Subcutaneous adipose tissue (tissue), 4 donors: ENCODE measurements around the gene ADAT3. TPM values are rescaled to one million over a fixed set of nuclear protein-coding genes. Genes with fewer than 3 reads are reported as not detected.

Experiments
- total RNA-seq, 4 donors: library from RNA; depleted of rRNA; stranded (reverse); fragments of >200 nt; gene quantifications; one replicate each; pipeline ENCODE4 v1.1.0, GENCODE V29; 2016
- TF ChIP-seq, protein P1 (sequence below): fragments of 450-650 bp; IDR thresholded peaks from one replicate; pipeline ENCODE4 v1.5.1; 2016; ENCODE audit warnings: low read depth, mild to moderate bottlenecking, control low read depth, antibody characterized with exemption, moderate library complexity

Gene ADAT3
- total RNA-seq, 4 donors from 2014 or later, result 0.68 to 1.1 (median 0.93) TPM

GRCh38 chr19:1950640-1951039, 45.4 kb downstream of the ADAT3 start:
- TF ChIP-seq, protein P1, sequence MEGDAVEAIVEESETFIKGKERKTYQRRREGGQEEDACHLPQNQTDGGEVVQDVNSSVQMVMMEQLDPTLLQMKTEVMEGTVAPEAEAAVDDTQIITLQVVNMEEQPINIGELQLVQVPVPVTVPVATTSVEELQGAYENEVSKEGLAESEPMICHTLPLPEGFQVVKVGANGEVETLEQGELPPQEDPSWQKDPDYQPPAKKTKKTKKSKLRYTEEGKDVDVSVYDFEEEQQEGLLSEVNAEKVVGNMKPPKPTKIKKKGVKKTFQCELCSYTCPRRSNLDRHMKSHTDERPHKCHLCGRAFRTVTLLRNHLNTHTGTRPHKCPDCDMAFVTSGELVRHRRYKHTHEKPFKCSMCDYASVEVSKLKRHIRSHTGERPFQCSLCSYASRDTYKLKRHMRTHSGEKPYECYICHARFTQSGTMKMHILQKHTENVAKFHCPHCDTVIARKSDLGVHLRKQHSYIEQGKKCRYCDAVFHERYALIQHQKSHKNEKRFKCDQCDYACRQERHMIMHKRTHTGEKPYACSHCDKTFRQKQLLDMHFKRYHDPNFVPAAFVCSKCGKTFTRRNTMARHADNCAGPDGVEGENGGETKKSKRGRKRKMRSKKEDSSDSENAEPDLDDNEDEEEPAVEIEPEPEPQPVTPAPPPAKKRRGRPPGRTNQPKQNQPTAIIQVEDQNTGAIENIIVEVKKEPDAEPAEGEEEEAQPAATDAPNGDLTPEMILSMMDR, result no peak

DNA sequence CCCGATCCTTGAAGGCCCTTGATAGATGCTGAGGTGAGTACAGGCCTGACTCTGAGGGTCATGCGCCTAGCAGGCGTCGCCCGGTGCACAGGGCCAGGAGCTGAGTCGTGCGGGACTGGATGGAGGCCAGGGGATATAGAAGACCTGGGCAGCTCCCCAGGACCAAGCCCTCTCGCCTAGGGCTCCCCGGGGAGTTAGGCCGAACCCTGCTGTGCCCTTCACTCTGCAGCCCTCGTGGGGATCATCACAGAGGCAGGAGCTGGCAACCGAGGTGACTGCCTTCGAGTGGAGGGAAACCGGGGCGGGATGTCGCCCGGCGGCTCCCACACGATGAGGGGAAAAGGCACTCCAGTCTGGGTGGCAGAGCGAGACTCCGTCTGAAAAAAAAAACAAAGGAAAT, 47.4 kb downstream of the ADAT3 start:
- TF ChIP-seq, protein P1, result no peak

DNA sequence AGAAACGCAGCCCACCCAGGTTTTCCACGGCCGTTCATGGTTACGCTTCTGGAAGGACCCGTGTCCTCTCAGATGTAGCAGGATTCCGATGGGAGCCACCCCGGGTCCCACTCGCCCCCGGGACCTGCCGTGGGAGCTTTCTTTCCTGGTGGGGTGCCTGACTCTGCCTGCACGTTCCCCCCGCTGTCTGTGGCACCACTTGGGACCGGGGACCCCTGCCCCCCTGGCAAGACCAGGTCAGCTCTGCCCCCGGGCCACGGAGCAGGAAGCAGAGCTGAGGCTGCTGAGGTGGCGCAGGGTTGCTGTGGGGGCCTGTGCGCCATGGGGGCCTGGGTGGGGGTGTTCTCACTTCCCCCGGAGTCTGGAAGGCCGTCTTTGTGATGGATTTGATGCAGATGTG, 47.8 kb downstream of the ADAT3 start:
- TF ChIP-seq, protein P1, result no peak

DNA sequence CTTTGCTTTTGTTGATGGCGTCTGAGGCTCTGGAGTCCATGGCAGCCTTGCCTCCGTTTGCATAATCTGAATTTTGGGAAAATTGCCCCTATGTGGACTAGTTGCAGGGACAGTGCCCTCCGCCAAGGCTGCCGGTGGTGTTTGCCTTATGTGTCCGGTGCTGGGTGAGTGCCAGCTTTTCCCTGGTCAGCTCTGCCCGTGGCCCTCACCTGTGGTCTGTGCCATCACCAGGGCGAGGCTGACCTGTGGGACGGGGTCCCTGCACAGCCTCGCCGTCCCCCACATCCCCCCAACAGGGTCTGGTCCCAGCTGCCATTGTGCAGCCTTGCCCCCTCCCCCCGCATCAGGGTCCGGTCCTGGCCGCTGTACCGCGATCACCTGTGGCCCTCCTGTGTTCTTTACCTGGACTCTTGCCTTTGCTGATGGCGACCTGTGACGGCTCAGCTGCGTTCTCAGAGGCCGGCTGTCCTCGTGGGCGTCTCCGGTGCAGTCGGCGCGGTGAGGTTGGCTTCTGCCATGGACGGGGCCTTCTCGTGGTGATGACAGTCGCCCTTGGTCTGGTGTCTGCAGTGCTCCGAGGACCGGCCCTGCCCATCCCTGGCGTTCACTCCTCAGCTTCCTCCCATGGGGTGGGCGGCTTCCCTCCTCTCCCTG, 48.4 kb downstream of the ADAT3 start:
- TF ChIP-seq, protein P1, result no peak

DNA sequence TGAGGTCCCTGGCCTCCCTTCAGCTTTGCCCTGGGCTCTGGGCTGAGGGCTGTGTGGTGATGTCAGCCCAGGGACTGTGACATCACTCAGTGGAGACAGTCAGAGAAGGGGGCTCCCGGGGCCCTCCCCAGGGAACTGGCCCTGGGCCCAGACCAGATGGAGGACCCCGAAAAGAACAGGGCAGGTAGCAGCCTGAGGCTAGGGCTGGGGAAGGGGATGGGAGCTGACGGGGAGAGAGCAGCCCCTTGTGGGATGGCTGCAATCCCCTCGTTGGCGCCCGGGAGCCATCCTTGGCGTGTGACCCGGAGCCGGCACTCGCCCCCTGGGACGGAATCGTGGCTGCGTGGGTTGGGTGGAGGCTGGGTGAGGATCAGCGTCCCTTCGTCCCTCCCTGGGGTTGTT, 49.3 kb downstream of the ADAT3 start:
- TF ChIP-seq, protein P1, result no peak

GRCh38 chr19:1955171-1956121, 50.2 kb downstream of the ADAT3 start:
- TF ChIP-seq, protein P1, result no peak

GRCh38 chr19:1956122-1956494, 50.9 kb downstream of the ADAT3 start:
- TF ChIP-seq, protein P1, result no peak
